Cerebellar cortex (tissue), 1 donor: ENCODE measurements around the gene PALLD.
"Not testable (repeated sequence)": the region's sequence is repeated elsewhere in the genome, so short reads cannot be mapped to it uniquely, and the experiment has no call there.

ENCODE experiments used
- DNase-seq: peaks from one replicate; pipeline ENCODE4 v3.0.0-alpha.2; 2015; ENCODE audit warnings: low spot score

PALLD gene

DNA sequence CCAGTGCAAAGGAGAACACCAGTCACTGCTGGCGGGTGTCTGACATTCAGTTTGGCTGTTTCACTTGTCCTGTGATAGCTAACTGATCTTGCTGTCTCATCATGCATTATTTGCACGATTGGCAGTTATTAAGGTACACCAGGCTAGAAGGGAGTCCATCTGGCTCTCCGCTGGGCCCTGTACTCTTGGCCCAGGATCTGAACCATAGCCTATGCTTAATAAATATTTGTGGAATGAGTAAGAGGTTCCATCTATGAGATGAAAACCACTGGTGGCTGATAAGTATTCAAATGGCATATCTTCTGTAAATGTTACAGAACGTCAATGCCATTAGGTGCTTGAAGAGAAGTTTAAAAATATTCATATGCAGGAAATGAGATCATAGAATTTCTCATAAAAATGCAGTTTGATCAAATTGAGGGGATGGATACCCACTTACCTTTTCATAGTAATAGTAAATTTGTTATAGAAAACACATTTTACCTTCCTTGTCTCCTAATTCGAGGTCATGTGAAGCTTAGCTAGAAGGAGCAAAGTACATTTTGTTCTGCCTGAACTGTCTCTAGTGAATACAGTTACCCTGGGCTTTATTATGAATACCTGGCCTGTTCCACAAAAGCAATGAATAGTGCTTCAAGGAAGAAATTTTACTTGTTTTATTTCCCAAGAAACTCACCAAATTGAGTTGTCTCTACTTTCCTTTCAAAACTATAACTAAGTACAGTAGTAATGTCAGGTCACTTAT is 299.7 kb downstream of the PALLD start:
- DNase-seq = no peak

DNA sequence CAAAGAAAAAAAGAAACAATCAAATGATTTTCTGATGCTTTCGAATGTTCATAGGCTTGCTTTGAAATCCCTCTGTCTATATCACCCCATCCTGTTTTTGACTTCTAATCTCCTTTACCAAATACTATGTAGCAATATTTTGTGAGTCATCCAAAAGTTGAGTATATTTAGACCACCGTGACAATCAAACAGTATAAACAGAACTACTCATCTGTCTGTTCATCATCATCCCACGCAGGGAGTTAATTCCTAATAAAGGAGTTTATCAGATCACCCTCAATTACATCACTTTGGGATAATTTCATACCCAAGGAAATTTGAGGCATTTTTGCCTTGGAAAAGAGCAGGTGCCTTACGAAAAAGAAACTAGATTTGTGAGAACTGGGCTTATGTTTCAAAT is 300.3 kb downstream of the PALLD start:
- no peak for DNase-seq

DNA sequence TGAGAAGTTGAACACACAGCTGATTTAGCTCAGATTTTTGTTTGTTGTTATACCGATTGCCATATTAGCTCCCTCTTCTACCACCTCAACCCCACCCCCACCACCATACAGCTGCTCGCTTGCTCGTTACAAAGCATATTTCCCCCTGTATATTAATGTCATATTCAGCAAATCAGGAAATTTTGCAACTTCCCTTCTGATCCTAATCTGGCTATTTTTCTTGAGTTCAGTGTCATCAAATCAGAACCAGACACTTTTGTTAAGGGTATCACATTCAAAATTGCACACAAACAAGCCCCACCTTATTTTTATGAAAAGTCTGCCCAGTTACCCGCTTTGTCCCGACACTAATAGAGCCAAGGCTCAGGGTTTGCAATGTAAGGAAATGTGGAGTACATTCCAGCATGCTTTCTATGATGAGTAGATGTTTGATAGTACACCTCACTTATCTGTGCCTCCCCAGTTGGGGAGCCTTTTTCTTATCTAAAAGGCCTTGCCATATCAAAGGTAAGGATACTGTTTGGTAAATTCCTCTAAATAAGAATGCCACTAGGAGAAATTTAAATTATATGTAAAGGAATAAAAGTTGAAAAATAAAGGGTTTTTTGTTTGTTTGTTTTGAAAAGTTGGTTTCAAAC is 301.0 kb downstream of the PALLD start:
- DNase-seq = no peak

DNA sequence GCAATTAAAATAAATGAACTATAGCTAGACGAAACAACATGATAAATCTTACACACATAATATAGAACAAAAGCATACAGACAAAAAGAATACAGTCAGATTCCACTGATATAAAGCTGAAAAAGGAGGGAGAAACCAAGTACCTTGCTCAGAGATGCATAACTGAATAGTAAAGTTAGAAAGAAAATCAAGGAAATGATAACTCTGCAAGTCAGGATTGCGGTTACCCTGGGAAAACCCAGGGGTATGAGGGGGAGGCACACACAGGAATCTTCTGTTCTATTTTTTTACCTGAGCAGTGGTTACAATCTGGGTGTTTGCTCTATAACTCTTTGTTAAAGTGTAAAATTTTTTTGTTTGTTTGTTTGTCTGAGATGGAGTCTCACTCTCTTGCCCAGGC is 304.1 kb downstream of the PALLD start:
- no peak for DNase-seq

DNA sequence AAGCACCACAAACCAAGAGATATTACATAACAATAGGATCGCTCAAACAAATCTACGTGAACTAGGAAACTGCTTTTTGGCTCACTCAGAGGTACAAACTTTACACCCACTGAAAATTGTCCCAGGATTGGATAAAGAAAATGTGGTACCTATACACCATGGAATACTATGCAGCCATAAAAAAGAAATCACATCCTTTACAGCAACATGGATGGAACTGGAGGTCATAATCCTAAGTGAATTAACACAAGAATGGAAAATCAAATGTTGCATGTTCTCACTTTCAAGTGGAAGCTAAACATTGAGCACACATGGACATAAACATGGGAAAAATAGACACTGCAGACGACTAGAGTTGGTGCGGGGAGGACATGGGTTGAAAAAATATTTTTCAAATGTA is 305.4 kb downstream of the PALLD start:
- DNase-seq = no peak

DNA sequence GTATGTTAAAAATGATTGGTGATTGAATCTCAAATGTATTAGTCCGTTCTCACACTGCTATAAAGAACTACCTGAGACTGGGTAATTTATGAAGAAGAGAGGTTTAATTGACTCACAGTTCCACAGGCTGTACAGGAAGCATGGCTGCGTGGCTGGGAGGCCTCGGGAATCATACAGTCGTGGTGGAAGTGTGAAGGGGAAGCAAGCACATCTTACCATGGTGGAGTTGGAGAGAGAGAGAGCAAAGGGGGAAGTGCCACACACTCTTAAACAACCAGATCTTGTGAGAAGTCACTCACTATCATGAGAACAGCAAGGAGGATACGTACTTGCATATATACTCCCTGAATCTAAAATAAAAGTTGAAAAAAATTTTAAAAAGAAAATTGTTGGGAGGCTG is 306.2 kb downstream of the PALLD start:
- DNase-seq = not testable (repeated sequence)

DNA sequence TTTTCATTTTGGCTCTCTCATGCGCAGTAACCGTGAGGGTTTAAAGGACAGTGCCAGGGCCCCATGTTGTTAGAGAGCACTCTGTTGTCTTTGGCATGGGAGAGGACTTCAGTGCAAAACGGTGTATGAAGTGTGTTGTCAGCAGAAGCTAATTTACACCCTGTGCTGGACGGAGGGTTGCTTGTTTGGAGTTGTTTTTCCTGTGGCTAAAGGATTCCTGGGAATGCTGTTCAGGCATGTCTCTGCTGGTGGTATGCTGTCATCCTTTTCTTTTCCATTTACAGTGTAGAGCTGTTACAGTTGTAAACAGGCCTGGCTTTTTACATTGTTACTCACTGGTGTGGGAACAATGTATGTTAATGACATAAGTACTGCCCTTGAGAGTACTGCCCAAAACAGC is 306.9 kb downstream of the PALLD start:
- no peak for DNase-seq

DNA sequence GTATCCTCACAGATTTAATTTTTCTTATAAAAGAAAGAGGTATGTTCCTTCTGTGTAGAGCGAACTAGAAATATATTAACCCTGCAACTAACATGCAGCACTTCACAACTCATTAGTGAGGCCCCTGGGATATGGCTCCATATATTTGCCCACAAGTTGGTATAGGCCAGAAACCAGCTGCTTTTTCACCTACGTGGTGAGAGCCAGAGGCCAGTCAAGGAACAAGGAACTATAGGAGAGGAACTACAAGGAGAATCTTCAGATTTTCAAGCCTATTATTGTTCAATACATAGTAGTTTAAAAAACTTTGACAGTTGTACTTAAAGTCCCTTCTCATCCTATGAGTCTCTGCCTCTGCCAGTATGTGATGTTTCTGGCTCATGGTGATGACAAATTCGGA is 307.3 kb downstream of the PALLD start:
- DNase-seq = no peak

DNA sequence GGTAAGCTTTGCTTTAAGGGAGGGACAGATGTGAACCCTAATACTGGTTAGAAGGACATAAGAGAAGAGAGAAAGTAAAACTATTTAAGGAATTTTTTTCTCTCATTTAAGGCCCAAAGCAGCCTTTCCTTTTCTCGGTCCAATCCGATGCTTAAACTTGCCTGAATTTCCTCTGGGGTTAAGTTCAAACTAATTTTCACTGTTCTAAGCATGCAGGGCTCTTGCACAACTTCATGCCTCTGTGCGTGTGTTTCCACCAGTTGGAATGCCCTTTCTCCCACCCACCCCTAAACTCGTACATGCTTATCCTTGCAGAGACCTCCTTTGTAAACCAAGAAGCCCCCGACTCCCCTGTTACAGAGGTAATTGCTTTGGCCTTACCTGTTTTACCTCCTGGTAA is 308.5 kb downstream of the PALLD start:
- no peak for DNase-seq

DNA sequence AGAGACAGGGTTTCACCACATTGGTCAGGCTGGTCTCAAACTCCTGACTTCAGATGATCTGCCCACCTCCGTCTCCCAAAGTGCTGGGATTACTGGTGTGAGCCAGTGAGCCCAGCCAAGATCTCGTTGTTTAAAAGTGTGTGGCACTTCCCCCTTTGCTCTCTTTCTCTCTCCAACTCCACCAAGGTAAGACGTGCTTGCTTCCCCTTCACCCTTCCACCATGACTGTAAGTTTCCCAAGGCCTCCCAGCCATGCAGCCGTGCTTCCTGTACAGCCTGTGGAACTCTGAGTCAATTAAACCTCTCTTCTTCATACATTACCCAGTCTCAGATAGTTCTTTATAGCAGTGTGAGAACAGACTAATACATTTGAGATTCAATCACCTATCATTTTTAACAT is 309.4 kb downstream of the PALLD start:
- not testable (repeated sequence) for DNase-seq

DNA sequence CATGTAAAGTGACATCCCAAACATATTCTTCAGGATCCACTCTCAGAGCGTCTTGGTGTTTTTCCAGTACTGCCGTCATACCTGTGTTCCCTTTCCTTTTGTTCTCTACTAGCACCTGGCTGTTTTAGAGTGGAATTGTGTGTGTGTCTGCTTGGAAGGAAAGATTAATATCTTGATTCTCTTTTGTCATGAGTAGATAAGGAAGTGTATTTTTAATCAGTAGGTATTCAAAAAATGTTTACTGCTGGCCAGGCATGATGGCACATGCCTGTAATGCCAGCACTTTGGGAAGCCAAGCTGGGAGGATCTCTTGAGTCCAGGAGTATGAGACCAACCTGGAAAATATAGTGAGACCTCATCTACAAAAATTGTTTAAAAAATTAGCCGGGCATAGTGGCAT is 314.4 kb downstream of the PALLD start:
- DNase-seq = no peak

DNA sequence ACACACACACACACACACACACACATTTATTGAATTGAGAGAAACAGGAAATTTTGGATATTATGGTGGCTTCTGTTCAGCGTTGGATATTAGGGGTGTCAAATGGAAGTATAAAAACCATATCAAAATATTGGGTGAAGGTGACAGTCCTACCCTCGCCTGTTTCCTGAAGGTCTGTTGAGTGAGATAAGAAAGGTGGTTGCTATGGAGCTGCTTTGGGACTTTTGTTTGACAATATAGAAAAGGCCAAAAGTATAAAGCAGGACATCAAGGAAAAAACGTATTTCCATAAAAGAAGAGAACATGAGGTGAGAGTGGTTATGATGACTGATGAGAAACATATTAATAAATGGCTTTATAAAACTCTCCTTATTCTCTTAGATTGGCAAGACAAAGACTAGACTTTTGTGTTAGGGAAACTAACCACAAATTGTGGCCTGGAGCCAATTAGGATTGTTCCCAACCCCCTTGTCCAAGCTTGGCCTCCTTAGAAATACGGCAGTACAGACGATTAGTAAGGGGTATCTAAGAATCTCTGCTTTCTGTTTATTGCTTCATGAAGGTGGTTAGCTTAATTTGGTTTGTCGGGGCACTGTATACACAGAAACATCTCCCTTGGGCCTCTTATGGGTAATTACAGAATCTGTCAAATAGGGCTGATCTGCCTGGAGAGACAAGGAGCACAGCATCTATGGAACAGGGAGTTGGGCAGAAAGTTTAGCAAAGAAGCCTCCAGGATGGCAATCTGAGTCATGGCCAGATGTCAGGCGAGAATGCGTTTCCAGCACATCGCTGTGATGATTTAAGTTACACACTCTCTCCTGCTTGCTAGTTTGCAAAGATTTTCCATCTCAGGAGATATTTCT is 315.2 kb downstream of the PALLD start:
- DNase-seq = no peak

DNA sequence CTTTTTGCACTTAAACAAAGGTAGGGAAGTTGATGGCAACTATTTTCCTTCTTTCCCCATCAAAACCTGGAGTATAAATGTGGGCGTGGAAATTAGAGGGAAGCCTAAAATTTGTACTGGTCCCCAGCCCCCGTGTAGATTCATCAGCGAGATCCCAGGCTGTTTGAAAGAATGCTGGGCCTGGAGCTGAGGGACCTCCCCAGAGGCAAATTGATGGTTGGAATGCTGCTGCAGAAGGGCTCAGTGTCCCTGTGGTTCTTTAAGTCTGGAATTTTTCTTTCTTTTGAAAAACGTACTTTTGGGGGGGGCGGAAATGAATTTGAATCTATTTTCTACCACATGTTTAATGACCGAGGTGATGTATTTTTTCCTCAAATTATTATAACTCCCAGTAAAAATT is 316.0 kb downstream of the PALLD start:
- no peak for DNase-seq

DNA sequence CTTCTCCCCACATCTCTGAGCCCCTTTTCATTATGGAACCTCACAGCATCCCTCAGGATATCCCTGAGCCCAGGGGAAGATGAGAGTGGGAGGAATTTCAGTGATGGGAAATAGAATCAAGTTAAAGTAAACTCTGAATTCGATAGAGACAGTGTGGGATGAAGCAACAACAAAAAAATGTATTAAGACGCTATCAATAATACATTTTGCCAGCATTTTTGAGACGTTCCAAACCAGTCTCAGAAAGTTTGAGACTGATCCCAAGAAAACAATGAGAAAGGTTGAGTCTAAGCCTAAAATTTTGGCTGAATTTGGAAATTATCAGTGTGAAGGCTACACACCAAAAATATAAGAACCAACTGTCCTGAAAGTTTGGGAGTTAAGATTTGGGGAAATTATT is 317.0 kb downstream of the PALLD start:
- DNase-seq = no peak

DNA sequence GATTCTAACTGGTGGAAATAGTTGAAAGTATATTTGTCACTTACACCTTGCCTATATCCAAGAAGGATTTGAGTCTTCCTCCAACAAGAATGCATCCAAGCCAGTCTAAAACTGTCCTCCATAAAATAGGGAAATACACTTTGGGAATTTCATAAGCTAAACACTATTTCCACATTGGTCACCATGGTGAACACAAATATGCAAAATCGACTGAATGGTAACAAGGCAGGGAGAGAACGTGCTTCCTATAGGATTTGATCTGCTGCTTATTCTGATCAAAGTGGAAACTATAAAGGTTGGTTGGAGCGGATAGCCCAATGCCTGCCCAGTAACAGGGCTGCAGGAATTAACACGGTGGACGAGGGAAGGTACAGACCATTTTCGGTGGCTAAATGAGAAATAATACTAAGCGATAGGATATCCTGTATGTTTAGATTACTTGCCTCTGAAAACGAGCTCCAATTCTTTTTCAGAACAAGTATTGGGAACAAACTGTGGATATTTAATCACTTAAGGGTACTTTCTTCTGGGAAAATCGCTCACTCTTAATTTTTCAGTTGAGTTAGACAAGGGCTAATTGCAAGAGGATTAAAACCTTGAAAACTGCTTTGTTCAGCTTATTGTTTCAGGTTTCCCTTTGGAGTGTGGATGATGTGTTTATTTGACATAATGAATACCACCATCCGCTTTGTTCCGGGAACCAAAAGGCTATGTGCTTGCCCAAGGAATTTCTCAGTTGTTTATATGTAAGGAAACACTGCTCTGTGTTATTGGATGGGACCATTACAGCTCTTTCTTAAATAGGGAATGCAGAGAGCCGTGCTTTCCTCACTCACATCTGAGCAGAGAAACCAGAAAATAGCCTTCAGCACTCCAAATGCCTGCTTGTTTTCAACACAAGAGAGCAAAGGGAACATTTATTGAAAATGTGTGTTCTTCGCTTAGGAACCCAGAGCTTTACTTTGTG is 318.8 kb downstream of the PALLD start:
- no peak for DNase-seq

DNA sequence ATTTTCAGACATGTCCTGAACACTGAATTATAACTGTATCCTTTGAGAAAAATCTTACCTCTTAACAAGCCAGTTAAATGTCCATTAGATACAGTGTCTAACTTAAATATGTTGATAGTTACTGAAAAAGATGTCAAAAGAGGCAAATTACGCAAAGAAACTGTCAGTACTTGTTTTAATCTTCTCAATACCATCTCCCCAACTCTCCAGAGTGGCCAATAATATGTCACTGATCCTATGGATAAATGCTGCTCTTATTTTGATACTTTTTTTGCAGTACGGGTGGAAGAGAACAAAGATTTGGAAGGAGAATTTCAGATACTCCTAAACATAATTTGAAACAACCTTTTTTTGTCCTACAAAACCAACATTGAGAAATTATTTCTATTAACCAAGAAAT is 320.5 kb downstream of the PALLD start:
- no peak for DNase-seq

DNA sequence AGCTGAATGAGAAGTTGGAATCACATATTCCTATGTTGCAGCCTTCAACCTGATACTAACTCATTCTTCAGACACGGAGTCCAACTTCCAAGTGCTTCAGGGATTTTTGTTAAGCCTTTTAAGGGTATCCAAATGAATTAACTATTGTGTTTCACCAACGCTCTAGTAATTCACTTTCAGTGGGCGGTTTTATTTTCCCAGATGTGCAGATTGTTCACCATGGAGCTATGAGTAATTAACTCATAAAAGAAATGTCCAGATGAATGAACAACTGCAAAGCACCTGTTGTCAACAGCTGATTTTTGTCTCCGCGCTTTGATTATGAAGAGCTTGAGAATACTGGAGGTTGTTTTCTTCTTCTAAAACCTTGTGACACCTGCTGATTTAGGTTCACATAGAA is 325.6 kb downstream of the PALLD start:
- no peak for DNase-seq

DNA sequence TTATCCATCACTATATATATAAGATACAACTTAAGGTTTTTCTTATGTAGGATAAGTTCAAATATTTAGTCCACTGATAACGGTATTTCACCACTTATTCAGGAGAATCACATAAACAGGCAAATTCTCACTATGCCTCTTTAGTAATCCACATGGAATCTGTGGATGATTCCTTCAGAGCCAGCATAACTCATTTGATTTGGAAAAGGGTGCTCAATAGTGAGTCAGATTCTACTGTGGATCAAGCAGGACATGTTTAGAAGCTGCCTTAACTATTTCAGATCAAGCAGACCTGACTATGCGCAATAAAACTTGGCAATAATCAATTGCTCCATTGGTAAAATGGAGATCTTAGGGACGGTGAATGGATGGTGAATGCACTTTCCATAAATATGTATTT is 329.1 kb downstream of the PALLD start:
- DNase-seq = no peak

DNA sequence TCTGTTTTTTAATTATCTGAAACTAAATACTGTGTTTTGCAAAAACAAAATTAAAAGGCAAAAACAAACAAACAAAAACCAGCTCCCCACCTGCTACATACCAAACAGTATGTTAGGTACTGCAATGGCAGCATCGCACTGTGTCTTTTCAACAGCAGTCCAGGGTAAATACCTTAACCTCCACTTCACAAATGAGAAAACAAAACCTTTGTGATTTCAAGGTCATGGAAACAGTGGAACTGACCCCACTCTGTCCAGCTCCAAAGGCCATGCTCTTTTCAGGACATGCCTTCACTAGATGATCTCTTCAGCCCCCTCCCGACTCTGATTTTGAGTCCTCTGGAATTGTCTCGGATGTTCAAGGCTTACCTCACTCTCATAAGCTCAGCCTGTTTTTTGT is 329.8 kb downstream of the PALLD start:
- no peak for DNase-seq

DNA sequence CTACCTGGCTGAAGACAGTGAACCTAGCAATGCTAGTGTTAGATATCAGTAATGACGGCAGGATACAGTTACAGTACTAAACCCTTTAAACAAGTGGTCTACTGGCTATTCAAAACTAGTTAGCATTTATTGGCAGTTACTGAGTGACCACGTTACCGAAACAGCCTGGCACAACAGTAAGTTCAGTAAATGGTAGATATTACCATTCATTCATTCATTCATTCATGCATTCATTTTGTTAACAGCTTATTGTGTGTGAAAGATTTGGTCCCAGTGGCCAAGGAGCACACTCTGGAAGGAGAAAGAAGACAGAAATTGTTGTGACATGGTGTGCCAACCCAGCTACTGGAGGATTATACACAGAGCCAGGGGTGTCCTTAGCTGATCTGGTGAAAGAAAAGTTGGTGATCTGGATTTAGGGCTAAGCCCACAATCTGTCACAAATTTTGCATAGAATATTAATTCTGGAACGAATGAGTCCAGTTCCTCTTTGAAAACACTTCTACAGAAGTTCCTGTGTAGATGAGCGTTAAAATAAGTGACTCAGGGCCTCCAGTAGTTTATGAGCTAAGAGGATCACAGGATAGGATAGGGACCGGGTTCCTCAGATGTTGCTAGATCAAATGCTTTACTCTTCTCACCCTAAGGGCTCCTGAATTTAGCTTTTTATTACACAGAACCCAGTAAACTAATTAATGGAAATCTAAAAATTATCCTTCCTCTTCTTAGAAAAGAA is 334.1 kb downstream of the PALLD start:
- DNase-seq = peak; percentile 18

DNA sequence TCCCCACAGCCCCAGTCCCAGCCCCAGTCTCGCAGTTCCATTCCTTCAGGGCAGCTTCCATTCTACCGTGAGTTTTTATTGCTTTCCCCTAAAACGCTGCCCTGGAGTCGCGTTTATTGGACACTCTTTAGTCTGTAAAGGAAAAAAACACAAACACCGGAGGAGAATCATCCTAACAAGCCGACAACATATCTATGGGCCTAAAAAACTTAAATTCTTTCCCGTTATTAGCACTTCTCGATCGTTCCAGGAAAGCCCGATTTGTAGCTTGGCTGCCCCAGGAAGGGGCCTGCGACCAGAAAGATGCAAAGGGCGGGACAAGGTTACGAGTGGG is 334.7 kb downstream of the PALLD start:
- no peak for DNase-seq
